Gastrocnemius medialis (tissue), 4 donors: ENCODE results near the gene MN1. TPM values are rescaled to one million over a fixed set of nuclear protein-coding genes. Genes with fewer than 3 reads are reported as not detected.

Source experiments
- ATAC-seq, 2 donors: fragments of 150-250 bp; one replicate each; pipeline ENCODE4 v1.9.1; 2016
- DNase-seq, 2 donors: peaks; one replicate each; pipeline ENCODE4 v3.0.0-alpha.2; 2019
- H3K27ac ChIP-seq, 4 donors: fragments of 200-600 bp; sonication (generic); 1 replicate in 1 of 4; 2 replicates in 3 of 4; pipeline ENCODE4 v1.5.1; 2016 to 2018; ENCODE audit warnings: mild to moderate bottlenecking in 2 of 4, moderate library complexity in 1 of 4
- H3K27me3 ChIP-seq, 3 donors: fragments of 200-600 bp; sonication (generic) in 2 of 3; 1 replicate in 1 of 3; 2 replicates in 2 of 3; pipeline versions ENCODE4 v1.5.1 to v1.6.0; 2016 to 2019; ENCODE audit warnings: mild to moderate bottlenecking in 1 of 3, moderate library complexity in 1 of 3
- H3K36me3 ChIP-seq, 2 donors: fragments of 200-600 bp; sonication (generic) in 1 of 2; one replicate each; pipeline ENCODE4 v1.5.1; 2017 to 2018
- H3K4me1 ChIP-seq, 2 donors: fragments of 200-600 bp; sonication (generic) in 1 of 2; one replicate each; pipeline ENCODE4 v1.5.1; 2016 to 2017; ENCODE audit warnings: mild to moderate bottlenecking in 2 of 2
- H3K4me3 ChIP-seq, 4 donors: fragments of 200-600 bp; sonication (generic) in 3 of 4; 1 replicate in 1 of 4; 2 replicates in 3 of 4; pipeline ENCODE4 v1.5.1; 2016 to 2019; ENCODE audit warnings: mild to moderate bottlenecking in 2 of 4
- H3K9me3 ChIP-seq, 3 donors: fragments of 200-600 bp; sonication (generic) in 2 of 3; 1 replicate in 1 of 3; 2 replicates in 2 of 3; pipeline ENCODE4 v1.5.1; 2016 to 2019
- POLR2A ChIP-seq, 2 donors: fragments of 450-650 bp; IDR thresholded peaks; one replicate each; pipeline ENCODE4 v1.6.1; 2017; ENCODE audit warnings: antibody characterized with exemption in 2 of 2, mild to moderate bottlenecking in 2 of 2, moderate library complexity in 2 of 2
- in situ Hi-C, 4 donors: fragments of 200-750 bp; cut with MboI; loops; one replicate each; pipeline versions ENCODE4 v1.15.0 to v1.8.0; 2017; ENCODE audit warnings: low sequenced_read_pairs in 4 of 4
- intact Hi-C: fragments of 100-400 bp; cut with DNase I; formaldehyde crosslinking; loops from one replicate; pipeline ENCODE4 v1.15.1; 2023; ENCODE audit warnings: low total_unique reads
- total RNA-seq, 4 donors: library from RNA; depleted of rRNA; stranded (reverse); fragments of >200 nt; gene quantifications; one replicate each; pipeline versions ENCODE4 v1.1.0 to v1.2.3, GENCODE V29; 2016
- TF ChIP-seq, protein P1 (sequence below), 5 experiments: fragments of 450-650 bp in 3 of 5; fragments of 200-600 bp in 2 of 5; sonication (generic) in 2 of 5; IDR thresholded peaks in 4 of 5; conservative IDR thresholded peaks in 1 of 5; 1 replicate in 4 of 5; 2 replicates in 1 of 5; pipeline ENCODE4 v1.5.1; 2016 to 2019; ENCODE audit warnings: antibody characterized with exemption in 5 of 5, mild to moderate bottlenecking in 3 of 5, moderate library complexity in 3 of 5

The MN1 gene
- 10 to 100 TPM in 3 of 4 donors, 1 to 10 TPM in 1; 8.8 to 40.0 (median 36.6) TPM for total RNA-seq

DNA sequence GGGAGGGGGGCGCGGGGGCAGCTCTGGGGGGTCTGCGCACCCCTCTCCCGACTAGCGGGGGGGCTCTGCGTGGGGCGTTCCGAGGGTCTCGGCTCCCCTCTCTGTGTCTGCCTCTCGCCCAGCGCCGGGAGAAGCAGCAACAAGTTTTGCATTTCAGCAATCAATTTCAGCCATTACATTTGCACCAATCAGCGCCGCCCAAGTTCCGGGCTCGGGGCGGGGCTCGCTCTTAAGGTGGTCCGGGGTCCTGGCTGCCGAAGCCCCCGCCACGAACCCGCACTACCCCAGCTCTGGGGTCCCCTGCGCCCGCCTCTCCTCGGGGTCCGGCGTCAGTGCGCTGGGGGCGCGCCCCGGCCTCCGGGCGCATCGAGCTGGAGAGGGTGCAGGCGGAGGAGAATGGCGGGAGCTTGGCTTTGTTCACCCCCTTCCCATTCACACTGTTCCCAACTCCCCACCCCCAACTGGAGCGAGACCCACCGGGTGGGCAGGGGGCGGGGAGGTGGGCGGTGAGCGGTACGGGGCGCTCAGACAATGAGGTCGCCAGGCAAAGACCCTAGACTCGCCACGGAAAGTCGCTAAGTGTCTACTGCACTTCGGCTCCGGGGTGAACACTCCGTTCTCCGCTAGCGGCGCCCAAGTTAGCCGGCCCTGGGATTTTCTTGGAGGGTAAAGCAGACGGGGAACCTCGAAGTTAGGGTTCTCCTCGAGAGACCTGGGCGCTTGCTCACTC lies at the start of gene MN1:
Gene MN1, minus strand, starts transcription at position 141 of the 730 bp plus-strand sequence. CDS start 1,213 bp downstream, outside the sequence.
- intact Hi-C loops = loop anchor here (2.0 to 5.0 kb wide), 5 partner anchors 56 to 314 kb away; no protein-coding TSS in a partner anchor

DNA sequence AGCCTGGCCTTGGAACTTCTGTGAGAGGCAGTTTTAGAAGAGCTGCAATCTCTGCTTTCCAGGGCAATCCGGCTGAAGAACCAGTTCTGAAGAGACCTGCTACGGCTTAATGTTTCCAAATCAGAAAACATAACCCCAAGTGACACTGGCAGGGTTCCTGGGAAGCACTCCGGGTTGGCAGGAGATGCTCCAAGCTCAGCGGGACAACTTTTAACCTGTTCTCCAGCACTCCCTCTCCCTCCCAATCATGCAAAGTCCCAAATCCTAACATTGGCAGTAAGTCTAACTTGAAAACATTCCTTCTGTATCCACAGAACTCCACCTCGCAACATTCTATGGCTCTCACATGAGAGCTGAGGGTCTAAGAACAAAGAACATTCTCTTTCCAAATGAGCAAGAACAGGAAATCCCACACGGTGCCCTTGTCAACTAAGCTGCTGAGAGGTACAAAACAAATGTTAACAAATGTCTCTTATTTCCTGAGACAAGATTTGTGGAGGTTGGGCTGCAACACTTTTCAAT lies 48.5 kb upstream of the MN1 start:
- peak; percentile 51 to 57 for ATAC-seq
- H3K27me3 ChIP-seq = no peaks in the 10 kb centered on the region
- H3K4me1 ChIP-seq = peaks cover 13 to 14% of the 10 kb centered on the region in 2 donors
- in situ Hi-C loops = no loop called here
- H3K9me3 ChIP-seq = no peaks in the 10 kb centered on the region
- TF ChIP-seq, protein P1, sequence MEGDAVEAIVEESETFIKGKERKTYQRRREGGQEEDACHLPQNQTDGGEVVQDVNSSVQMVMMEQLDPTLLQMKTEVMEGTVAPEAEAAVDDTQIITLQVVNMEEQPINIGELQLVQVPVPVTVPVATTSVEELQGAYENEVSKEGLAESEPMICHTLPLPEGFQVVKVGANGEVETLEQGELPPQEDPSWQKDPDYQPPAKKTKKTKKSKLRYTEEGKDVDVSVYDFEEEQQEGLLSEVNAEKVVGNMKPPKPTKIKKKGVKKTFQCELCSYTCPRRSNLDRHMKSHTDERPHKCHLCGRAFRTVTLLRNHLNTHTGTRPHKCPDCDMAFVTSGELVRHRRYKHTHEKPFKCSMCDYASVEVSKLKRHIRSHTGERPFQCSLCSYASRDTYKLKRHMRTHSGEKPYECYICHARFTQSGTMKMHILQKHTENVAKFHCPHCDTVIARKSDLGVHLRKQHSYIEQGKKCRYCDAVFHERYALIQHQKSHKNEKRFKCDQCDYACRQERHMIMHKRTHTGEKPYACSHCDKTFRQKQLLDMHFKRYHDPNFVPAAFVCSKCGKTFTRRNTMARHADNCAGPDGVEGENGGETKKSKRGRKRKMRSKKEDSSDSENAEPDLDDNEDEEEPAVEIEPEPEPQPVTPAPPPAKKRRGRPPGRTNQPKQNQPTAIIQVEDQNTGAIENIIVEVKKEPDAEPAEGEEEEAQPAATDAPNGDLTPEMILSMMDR (IDR thresholded peaks at IDR 0.05 in 4 of 5, conservative IDR thresholded peaks at IDR 0.05 in 1 of 5) = no peak
- TF ChIP-seq POLR2A (IDR thresholded peaks at IDR 0.05) = no peak
- no peak overlapping the region for H3K4me3 ChIP-seq
- intact Hi-C loops = no loop called here
- peak in 1 of 2 donors; percentile 55 for DNase-seq
- H3K36me3 ChIP-seq = peaks cover 0 to 43% of the 10 kb centered on the region in 2 donors
- H3K27ac ChIP-seq = peak overlapping the region in 3 of 4 donors; percentile 25 to 51 (median 41)

More for the DNA sequence above, at the start of gene MN1:
- DNase-seq = peak in 1 of 2 donors; percentile 36
- no peaks in the 10 kb centered on the region for H3K9me3 ChIP-seq
- in situ Hi-C loops = loop anchor here (10.0 to 25.0 kb wide), 2 partner anchors 397 to 1039 kb away; no protein-coding TSS in a partner anchor
- TF ChIP-seq POLR2A (IDR thresholded peaks at IDR 0.05) = peak; percentile 78 to 87
- TF ChIP-seq, protein P1 (IDR thresholded peaks at IDR 0.05 in 4 of 5, conservative IDR thresholded peaks at IDR 0.05 in 1 of 5) = no peak
- H3K27ac ChIP-seq = peak within 1 kb of the TSS; percentile 90 to 95 (median 94)
- peak; percentile 31 to 49 for ATAC-seq
- H3K36me3 ChIP-seq = no peaks in the 10 kb centered on the region
- no peaks in the 10 kb centered on the region for H3K27me3 ChIP-seq
- H3K4me3 ChIP-seq = peak within 1 kb of the TSS; percentile 78 to 99 (median 84)
- H3K4me1 ChIP-seq = peaks cover 10 to 58% of the 10 kb centered on the region in 2 donors

- intact Hi-C loops = no loop called here
- DNase-seq = no peak
- in situ Hi-C loops = no loop called here
- Histone ChIP-seq H3K27me3 (no peaks in the 10 kb centered on the region), H3K4me1 (peaks cover 13 to 14% of the 10 kb centered on the region in 2 donors), H3K36me3 (peaks cover 0 to 36% of the 10 kb centered on the region in 2 donors), H3K4me3 (no peak overlapping the region), H3K9me3 (no peaks in the 10 kb centered on the region), H3K27ac (no peak overlapping the region)
- TF ChIP-seq POLR2A (IDR thresholded peaks at IDR 0.05) = no peak
- TF ChIP-seq, protein P1 (IDR thresholded peaks at IDR 0.05 in 4 of 5, conservative IDR thresholded peaks at IDR 0.05 in 1 of 5) = no peak
- ATAC-seq = no peak
Measured at GRCh38 chr22:27848005-27848404, 46.4 kb upstream of the MN1 start.

DNA sequence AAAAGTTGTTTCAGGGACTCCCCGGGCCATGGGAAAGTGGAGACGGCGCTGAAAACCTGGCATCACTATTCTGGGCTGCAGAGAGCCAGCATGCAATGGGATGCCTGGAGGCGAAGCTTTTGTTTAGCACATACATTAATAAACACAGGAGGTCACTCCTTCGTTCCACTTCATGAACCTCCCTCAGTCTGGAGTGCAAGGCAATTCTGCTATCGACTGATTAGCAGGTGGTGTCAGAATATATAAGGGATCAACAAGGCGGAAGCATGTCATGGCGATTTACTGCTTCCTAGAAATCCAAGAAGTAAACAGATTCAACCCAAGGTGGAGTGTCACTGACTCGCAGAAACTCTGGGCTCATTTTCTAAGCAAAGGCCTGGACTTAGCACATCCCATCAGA lies 45.4 kb upstream of the MN1 start:
- Histone ChIP-seq H3K4me3 (no peak overlapping the region), H3K27ac (no peak overlapping the region), H3K36me3 (peaks cover 0 to 25% of the 10 kb centered on the region in 2 donors), H3K27me3 (no peaks in the 10 kb centered on the region), H3K9me3 (no peaks in the 10 kb centered on the region), H3K4me1 (peaks cover 13 to 17% of the 10 kb centered on the region in 2 donors)
- TF ChIP-seq, protein P1 (IDR thresholded peaks at IDR 0.05 in 4 of 5, conservative IDR thresholded peaks at IDR 0.05 in 1 of 5) = no peak
- no peak for TF ChIP-seq POLR2A (IDR thresholded peaks at IDR 0.05)
- in situ Hi-C loops (no loop called here), intact Hi-C loops (no loop called here)
- no peak for DNase-seq
- no peak for ATAC-seq
